Psoas muscle (tissue), 8 donors: Measurements from ENCODE around the gene ANO9. TPM values are rescaled to one million over a fixed set of nuclear protein-coding genes. Genes with fewer than 3 reads are reported as not detected.

Source experiments
- ATAC-seq, 4 donors: fragments of 200-7000 bp; cut with Tn5 transposase; one replicate each; pipeline ENCODE4 v1.9.1; 2020; ENCODE audit warnings: moderate library complexity in 3 of 4, mild to moderate bottlenecking in 2 of 4
- DNase-seq, 2 donors: peaks; one replicate each; pipeline ENCODE4 v3.0.0-alpha.2; 2020
- H3K27ac ChIP-seq: fragments of 200-600 bp; one replicate; pipeline ENCODE4 v1.8.0; 2022
- H3K27me3 ChIP-seq, 3 donors: fragments of 200-600 bp in 1 of 3; one replicate each; pipeline versions ENCODE4 v1.6.1 to v1.8.0; 2013 to 2022; ENCODE audit warnings: low read length in 2 of 3, mild to moderate bottlenecking in 2 of 3, moderate library complexity in 1 of 3; ENCODE audit not compliant: insufficient read depth in 3 of 3
- H3K36me3 ChIP-seq, 2 donors: fragments of 200-600 bp in 1 of 2; one replicate each; pipeline versions ENCODE4 v1.6.1 to v1.8.0; 2013 to 2022; ENCODE audit warnings: low read depth in 1 of 2, mild to moderate bottlenecking in 1 of 2, moderate library complexity in 1 of 2; ENCODE audit not compliant: insufficient read depth in 1 of 2
- H3K4me1 ChIP-seq: fragments of 200-600 bp; one replicate; pipeline ENCODE4 v1.8.0; 2022
- H3K4me3 ChIP-seq: fragments of 200-600 bp; one replicate; pipeline ENCODE4 v1.8.0; 2022; ENCODE audit warnings: mild to moderate bottlenecking
- H3K9me3 ChIP-seq: fragments of 200-600 bp; one replicate; pipeline ENCODE4 v1.8.0; 2022
- CTCF ChIP-seq: fragments of 200-600 bp; IDR thresholded peaks from one replicate; pipeline ENCODE4 v1.8.0; 2022; ENCODE audit warnings: antibody characterized with exemption
- WGBS, 3 donors: extraction: QIAGEN DNeasy Blood & Tissue Kit; methylation state at CpG; one replicate each; pipeline versions ENCODE4 v1.1.6 to v1.1.7; 2013; 5-methylcytosine and 5-hydroxymethylcytosine counted together
- intact Hi-C, 2 donors: fragments of 100-400 bp; cut with DNase I; formaldehyde crosslinking; loops; one replicate each; pipeline versions ENCODE4 v1.11.0 to v1.14.2; 2022
- polyA plus RNA-seq, 3 donors: library from polyadenylated mRNA; stranded (reverse); fragments of 200-250 nt; gene quantifications; one replicate each; pipeline ENCODE4 v1.2.3, GENCODE V29; 2013
- total RNA-seq, 4 donors: library from RNA; stranded (reverse); fragmentation: NEBNext Ultra II Directional in 2 of 4; extraction: Animal tissue kit (Norgen Biotek cat#: 25700) in 2 of 4; gene quantifications; one replicate each; pipeline versions ENCODE4 v1.2.1 to v1.2.4, GENCODE V29; 2021 to 2023
- donor health status: healthy with polysubstance abuse.
- donor health status: DM: no; HTN: no; CAD: no; lungs with moderate emphysema.
- donor health status: Bipolar disorder and iron deficiency.
- donor health status: healthy.
- donor health status: DM: yes; HTN: yes; CAD: no.
- donor health status: DM: no; HTN: no; CAD: no.
- donor health status: DM: no; HTN: no; CAD: no.
- donor health status: DM: yes; HTN: yes; CAD: no.

The ANO9 gene
- total and polyA plus RNA-seq, 7 donors, result 0.09 to 0.59 (median 0.13) TPM; not detected in 1

- DNase-seq, result no peak
Measured at GRCh38 chr11:375065-376025, 66.5 kb downstream of the ANO9 start.

GRCh38 chr11:373716-374551, 67.9 kb downstream of the ANO9 start:
- Histone ChIP-seq H3K9me3 (no peaks in the 10 kb centered on the region), H3K27me3 (peaks cover 0 to 35% (median 19%) of the 10 kb centered on the region in 3 donors), H3K27ac (no peak overlapping the region), H3K36me3 (no peaks in the 10 kb centered on the region), H3K4me3 (no peak overlapping the region), H3K4me1 (no peaks in the 10 kb centered on the region)
- intact Hi-C loops, result no loop called here
- WGBS, 3 donors, result 76 to 79% (median 78%) methylated on average over 23 of the region's 23 CpGs
- ATAC-seq (no peak), DNase-seq (peak in 1 of 2 donors; percentile 48)
- no peak for TF ChIP-seq CTCF

More at GRCh38 chr11:375065-376025, 66.5 kb downstream of the ANO9 start:
- no peak overlapping the region for H3K27ac ChIP-seq
- intact Hi-C loops, result no loop called here
- peaks cover 0 to 34% (median 18%) of the 10 kb centered on the region in 3 donors for H3K27me3 ChIP-seq
- no peaks in the 10 kb centered on the region for H3K36me3 ChIP-seq
- WGBS, 3 donors, result 89 to 93% (median 90%) methylated on average over 34 to 41 of the region's 41 CpGs
- no peak overlapping the region for H3K4me3 ChIP-seq
- no peaks in the 10 kb centered on the region for H3K4me1 ChIP-seq
- H3K9me3 ChIP-seq, result no peaks in the 10 kb centered on the region
- TF ChIP-seq CTCF, result no peak
- ATAC-seq, result no peak

- Histone ChIP-seq H3K36me3 (no peaks in the 10 kb centered on the region), H3K9me3 (no peaks in the 10 kb centered on the region), H3K4me3 (no peak overlapping the region), H3K27ac (no peak overlapping the region), H3K4me1 (no peaks in the 10 kb centered on the region), H3K27me3 (peaks cover 0 to 38% (median 17%) of the 10 kb centered on the region in 3 donors)
- DNase-seq, result peak in 1 of 2 donors; percentile 45
- 78 to 83% (median 79%) methylated on average over 34 to 41 of the region's 41 CpGs for WGBS, 3 donors
- intact Hi-C loops, result no loop called here
- no peak for ATAC-seq
- no peak for TF ChIP-seq CTCF
Measured at GRCh38 chr11:372809-373715, 68.7 kb downstream of the ANO9 start.
